Type B pancreatic cell (in vitro differentiated cells): ENCODE data around the gene FKBP5. TPM values are rescaled to one million over a fixed set of nuclear protein-coding genes. Genes with fewer than 3 reads are reported as not detected.

Experiments used
- DNase-seq: peaks from one replicate; pipeline ENCODE4 v3.0.0; 2021; ENCODE audit warnings: mixed read lengths; ENCODE audit not compliant: unreplicated experiment; ENCODE audit errors: extremely low spot score
- H3K27ac Mint-ChIP-seq: 2 replicates; pipeline ENCODE4 v1.8.0; 2021; ENCODE audit warnings: mild to moderate bottlenecking, mixed read lengths
- H3K27me3 Mint-ChIP-seq: 2 replicates; pipeline ENCODE4 v1.8.0; 2021; ENCODE audit warnings: mixed read lengths
- H3K36me3 Mint-ChIP-seq: 2 replicates; pipeline ENCODE4 v1.8.0; 2021; ENCODE audit warnings: mixed read lengths
- H3K4me1 Mint-ChIP-seq: one replicate; pipeline ENCODE4 v1.8.0; 2021; ENCODE audit warnings: mixed read lengths; ENCODE audit not compliant: unreplicated experiment
- H3K4me3 Mint-ChIP-seq: 2 replicates; pipeline ENCODE4 v1.8.0; 2021; ENCODE audit warnings: mild to moderate bottlenecking, mixed read lengths
- H3K9me3 Mint-ChIP-seq: 2 replicates; pipeline ENCODE4 v1.8.0; 2021; ENCODE audit warnings: mixed read lengths
- CTCF ChIP-seq: fragments of 200-600 bp; sonication (generic); conservative IDR thresholded peaks from 2 replicates; pipeline ENCODE4 v1.5.0; 2021; ENCODE audit warnings: antibody characterized with exemption, mild to moderate bottlenecking
- total RNA-seq: library from RNA; stranded (reverse); gene quantifications from 2 replicates; pipeline ENCODE4 v1.2.1, GENCODE V29; 2021; ENCODE audit warnings: low replicate concordance

Gene FKBP5
- total RNA-seq, 1 donor from 2014 or later: 12.5 TPM

GRCh38 chr6:35686436-35686835 lies 2.3 kb downstream of the FKBP5 start:
- H3K9me3 Mint-ChIP-seq: no peaks in the 10 kb centered on the region
- H3K27ac Mint-ChIP-seq: no peak overlapping the region
- H3K27me3 Mint-ChIP-seq: peaks cover 16% of the 10 kb centered on the region
- H3K4me3 Mint-ChIP-seq: no peak overlapping the region
- H3K4me1 Mint-ChIP-seq: peaks cover 10% of the 10 kb centered on the region
- H3K36me3 Mint-ChIP-seq: no peaks in the 10 kb centered on the region
- DNase-seq: no peak
- TF ChIP-seq CTCF: no peak

GRCh38 chr6:35683267-35683666 lies 5.4 kb downstream of the FKBP5 start:
- H3K4me1 Mint-ChIP-seq: no peaks in the 10 kb centered on the region

GRCh38 chr6:35681298-35681697 lies 7.4 kb downstream of the FKBP5 start:
- Mint-ChIP-seq H3K4me1 (peaks cover 10% of the 10 kb centered on the region), H3K36me3 (no peaks in the 10 kb centered on the region), H3K27me3 (no peaks in the 10 kb centered on the region), H3K4me3 (no peak overlapping the region), H3K9me3 (no peaks in the 10 kb centered on the region), H3K27ac (no peak overlapping the region)
- DNase-seq: no peak
- TF ChIP-seq CTCF: no peak

More at GRCh38 chr6:35683267-35683666, 5.4 kb downstream of the FKBP5 start:
- H3K27ac Mint-ChIP-seq: no peak overlapping the region
- no peak overlapping the region for H3K4me3 Mint-ChIP-seq
- DNase-seq: no peak
- no peaks in the 10 kb centered on the region for H3K9me3 Mint-ChIP-seq
- H3K27me3 Mint-ChIP-seq: peaks cover 12% of the 10 kb centered on the region
- TF ChIP-seq CTCF: no peak
- H3K36me3 Mint-ChIP-seq: no peaks in the 10 kb centered on the region

GRCh38 chr6:35679399-35679798 lies 9.3 kb downstream of the FKBP5 start:
- H3K27me3 Mint-ChIP-seq: no peaks in the 10 kb centered on the region
- H3K4me3 Mint-ChIP-seq: no peak overlapping the region
- H3K36me3 Mint-ChIP-seq: no peaks in the 10 kb centered on the region
- TF ChIP-seq CTCF: no peak
- H3K27ac Mint-ChIP-seq: no peak overlapping the region
- peaks cover 21% of the 10 kb centered on the region for H3K4me1 Mint-ChIP-seq
- no peak for DNase-seq
- no peaks in the 10 kb centered on the region for H3K9me3 Mint-ChIP-seq

- TF ChIP-seq CTCF: no peak
- no peak for DNase-seq
- Mint-ChIP-seq H3K36me3 (no peaks in the 10 kb centered on the region), H3K27me3 (no peaks in the 10 kb centered on the region), H3K9me3 (no peaks in the 10 kb centered on the region), H3K27ac (no peak overlapping the region), H3K4me3 (no peak overlapping the region), H3K4me1 (peaks cover 21% of the 10 kb centered on the region)
These were observed 9.9 kb downstream of the FKBP5 start for GRCh38 chr6:35678814-35679213.

GRCh38 chr6:35678021-35678654 lies 10.6 kb downstream of the FKBP5 start:
- H3K27me3 Mint-ChIP-seq: no peaks in the 10 kb centered on the region
- no peak for DNase-seq
- no peak overlapping the region for H3K4me3 Mint-ChIP-seq
- no peak overlapping the region for H3K27ac Mint-ChIP-seq
- H3K9me3 Mint-ChIP-seq: no peaks in the 10 kb centered on the region
- TF ChIP-seq CTCF: no peak
- no peaks in the 10 kb centered on the region for H3K36me3 Mint-ChIP-seq
- H3K4me1 Mint-ChIP-seq: peaks cover 21% of the 10 kb centered on the region
